HG03520 (cell line): ENCODE measurements around the gene UBE2B.
"Not testable (repeated sequence)": the region's sequence is repeated elsewhere in the genome, so short reads cannot be mapped to it uniquely, and the experiment has no call there.

ENCODE experiments used
- ATAC-seq: cut with Tn5 transposase; IDR thresholded peaks from one replicate; pipeline ENCODE4 v1.9.1; 2021; ENCODE audit warnings: mild to moderate bottlenecking, moderate library complexity; ENCODE audit not compliant: unreplicated experiment

Gene UBE2B

DNA sequence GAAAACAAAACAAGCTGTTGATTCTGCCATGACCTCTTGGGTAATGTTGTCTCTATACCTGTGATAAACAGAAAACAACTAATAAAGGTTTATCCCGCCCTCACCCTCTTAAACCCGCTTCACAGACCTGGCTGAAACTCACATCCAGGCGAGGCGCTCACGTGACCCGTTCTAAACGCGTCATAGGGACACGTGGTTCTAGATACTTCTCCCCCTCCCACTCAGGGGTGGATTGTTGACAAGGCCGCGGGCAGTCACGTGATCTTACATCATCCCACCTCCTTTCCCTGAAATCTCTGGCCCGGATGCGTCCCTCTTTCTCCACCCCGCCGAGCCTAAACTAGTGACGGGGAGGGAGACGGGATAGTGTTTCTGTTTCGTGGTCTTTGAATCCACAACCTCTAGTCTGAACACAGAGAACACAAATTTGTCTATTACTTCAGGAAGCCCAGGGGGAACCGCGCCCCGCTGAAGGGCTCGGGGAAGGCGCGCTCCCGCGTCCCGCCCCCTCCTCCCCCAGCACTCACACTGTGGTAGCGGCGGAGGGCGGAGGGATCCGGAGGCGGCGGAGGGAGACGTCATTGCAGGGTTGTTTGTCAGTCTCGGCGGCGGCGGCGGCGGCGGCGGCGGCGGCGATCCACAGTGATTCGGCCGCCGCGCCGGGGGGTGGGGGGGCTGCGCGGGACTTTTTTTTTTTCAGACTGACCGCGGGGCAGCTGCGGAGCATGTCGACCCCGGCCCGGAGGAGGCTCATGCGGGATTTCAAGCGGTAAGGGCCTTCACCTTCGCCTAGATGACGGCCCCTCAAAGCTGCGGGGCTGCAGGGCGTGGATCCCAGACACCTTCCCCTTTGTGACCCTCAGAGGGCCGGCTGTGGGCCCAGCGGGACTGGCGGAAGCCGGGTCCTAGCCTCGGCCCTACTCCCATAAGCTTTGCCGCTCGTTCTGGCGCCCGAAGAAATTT, at the start of gene UBE2B:
UBE2B (plus strand) TSS at position 699 of the 963 bp plus-strand sequence; CDS start at position 726, 27 bp downstream.
- ATAC-seq: peak; percentile 55

DNA sequence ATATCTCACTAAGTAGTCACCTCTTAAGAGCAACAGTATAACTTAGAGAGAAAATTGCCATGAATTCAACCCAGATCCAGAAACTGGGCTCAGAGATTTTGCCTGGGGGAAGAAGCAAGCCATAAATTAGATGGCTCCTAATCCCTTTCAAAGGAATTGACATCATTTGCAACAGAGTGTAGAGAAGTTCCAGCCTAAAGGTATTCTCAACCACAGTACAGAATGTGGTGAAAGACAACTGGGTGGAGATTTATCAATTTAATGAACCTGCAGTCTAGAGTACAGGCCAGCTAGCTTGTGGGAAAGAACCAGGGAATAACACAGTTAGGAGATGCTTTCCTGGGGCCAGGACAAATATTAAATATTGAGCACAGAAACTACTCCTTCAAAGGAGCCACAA, 44.0 kb upstream of the UBE2B start:
- no peak for ATAC-seq

DNA sequence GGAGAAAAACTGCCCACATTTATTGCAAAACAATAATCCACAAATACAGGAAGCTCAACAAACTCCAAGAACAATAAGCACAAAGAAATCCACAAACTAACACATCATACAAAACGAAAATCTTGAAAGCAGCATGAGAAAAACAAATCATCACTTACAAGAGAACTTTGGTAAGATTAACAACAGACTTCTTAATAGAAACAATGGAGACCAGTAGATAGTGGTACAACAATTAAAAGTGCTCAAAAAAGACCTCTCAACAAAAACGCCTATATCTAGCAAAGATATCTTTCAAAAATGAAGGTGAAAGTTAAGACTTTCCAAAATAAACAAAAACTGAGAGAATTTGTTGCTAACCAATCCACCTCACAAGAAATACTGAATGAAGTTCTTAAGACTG, 42.8 kb upstream of the UBE2B start:
- no peak for ATAC-seq

DNA sequence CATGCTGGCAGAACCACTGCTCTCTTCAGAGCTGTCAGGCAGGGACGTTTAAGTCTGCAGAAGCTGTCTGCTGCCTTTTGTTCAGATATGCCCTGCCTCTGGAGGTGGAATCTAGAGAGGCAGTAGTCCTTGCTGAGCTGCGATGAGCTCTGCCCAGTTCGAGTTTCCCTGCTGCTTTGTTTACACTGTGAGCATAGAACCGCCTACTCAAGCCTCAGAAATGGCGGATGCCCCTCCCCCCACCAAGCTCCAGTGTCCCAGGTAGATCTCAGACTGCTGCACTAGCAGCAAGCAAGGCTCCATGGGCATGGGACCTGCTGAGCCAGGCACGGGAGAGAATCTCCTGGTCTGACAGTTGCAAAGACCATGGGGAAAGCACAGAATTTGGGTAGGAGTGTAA, 34.5 kb upstream of the UBE2B start:
- ATAC-seq: not testable (repeated sequence)

DNA sequence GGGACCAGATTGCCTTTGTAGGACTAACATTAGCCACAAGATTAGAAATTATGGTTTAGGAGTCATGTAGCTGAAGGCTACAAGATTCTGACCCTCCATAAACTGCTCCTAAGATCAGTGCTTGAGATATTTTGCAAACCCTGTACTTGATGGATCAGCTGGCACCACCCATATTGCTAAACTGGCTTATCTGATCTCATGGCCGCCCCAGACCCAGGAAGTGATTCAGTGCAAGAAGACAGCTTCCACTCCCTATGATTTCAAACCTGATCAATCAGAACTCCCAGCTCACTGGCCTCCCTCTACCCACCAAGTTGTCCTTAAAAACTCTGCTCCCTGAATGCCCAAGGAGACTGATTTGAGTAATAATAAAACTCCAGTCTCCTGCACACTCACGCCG, 27.9 kb upstream of the UBE2B start:
- ATAC-seq: not testable (repeated sequence)

DNA sequence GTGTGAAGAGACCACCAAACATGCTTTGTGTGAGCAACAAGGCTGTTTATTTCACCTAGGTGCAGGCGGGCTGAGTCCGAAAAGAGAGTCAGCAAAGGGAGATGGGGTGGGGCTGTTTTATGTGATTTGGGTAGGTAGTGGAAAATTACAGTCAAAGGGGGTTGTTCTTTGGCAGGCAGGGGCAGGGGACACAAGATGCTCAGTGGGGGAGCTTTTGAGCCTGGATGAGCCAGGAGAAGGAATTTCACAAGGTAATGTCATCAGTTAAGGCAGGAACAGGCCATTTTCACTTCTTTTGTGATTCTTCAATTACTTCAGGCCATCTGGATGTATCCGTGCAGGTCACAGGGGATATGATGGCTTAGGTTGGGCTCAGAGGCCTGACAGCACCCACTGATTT, 25.9 kb upstream of the UBE2B start:
- not testable (repeated sequence) for ATAC-seq

DNA sequence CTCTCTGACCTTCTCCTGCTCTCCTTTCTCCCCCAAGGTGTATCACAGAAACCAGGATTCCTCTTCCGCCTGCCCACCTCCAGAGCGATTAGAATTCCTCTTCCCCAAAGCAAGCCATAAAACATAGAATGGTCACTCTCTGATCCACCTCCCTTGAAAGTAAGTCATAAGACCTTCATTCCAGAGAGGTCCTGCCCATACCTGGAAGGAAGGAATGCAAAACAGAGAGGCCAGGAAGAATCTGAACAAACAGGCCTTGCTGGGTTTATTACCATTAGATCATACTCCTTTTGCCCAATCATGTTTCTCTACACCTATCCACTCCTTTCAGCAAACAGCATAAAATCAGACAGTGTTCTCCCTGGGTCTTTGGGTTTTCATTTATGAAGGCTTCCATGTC, 25.4 kb upstream of the UBE2B start:
- no peak for ATAC-seq

DNA sequence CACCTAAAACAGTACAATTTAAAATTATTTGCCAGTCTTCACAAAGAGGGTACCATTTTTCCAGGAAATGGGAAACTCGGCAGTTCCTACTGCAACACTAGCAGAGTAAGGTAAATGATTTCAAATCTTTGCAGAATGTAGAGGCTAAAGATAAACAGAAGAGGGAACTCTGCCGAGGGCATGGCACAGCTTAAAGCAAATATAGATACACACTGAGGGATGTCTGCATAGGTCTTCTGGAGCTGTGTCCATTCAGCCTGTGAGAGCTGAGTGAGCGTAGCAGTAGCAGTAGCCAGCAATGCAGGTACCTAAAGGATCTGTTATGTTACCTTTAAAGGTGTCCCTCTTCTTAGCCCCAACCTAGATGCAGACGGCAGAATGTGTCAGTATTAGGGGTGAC, 21.9 kb upstream of the UBE2B start:
- ATAC-seq: no peak

DNA sequence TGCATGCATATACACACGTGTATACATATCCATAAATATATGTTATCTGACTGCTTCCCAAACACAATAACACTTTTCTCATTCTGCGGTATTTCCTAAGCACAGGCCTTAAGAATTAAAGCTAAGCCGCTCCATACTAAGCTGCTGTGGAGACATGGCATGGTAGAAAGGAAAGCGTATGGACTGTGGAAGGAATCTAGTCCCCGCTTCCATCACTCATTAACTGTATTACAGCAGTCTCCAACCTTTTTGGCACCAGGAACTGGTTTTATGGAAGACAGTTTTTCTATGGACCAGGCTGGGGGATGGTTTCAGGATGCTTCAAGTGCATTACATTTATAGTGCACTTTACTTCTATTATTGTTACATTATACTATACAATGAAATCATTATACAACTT, 15.7 kb upstream of the UBE2B start:
- no peak for ATAC-seq

DNA sequence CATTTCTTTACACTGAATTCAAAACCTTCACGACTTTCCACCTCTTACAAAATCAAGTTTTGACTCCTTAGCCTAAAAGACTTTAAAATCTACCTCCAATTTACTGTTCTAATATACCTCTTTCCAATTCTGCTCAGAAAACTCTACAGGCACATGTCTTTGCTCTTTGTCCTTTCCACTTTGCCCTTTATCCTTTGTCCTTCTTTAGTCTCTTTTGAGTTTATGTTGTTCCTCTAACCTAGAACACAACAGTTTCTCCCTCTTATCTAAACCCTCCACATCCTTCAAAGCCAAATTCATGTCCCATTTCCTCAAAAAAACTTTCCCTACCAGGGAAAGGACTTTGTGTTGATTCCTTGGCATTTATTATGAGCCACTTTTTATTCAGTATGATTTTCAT, 5.8 kb upstream of the UBE2B start:
- no peak for ATAC-seq

DNA sequence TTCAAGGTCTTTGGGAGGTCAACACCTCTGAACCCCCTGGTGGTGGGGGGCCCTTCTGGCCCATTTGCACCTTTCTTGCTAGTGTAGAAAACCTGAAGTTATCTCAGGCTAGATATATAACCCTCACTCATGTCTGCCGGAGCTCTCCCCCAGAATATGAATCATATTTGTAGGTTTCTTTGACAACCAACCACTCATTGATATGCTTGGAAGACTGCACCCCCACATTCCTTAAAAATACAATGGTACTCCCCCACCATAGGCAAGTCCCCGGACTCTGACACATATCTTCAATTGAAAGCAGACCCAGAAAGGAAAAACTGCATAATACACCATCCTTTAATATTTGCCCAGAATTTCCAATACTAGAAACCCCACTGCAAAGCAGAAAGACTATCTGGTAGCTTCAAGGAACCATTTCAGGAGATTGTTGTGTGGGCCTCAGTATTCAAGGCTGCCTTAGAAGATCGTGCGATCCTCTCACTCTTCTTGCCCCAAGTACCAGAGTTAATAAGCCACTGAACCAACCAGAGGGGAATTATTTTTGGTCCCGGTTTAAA, 978 bp upstream of the UBE2B start:
- ATAC-seq: peak; percentile 5

DNA sequence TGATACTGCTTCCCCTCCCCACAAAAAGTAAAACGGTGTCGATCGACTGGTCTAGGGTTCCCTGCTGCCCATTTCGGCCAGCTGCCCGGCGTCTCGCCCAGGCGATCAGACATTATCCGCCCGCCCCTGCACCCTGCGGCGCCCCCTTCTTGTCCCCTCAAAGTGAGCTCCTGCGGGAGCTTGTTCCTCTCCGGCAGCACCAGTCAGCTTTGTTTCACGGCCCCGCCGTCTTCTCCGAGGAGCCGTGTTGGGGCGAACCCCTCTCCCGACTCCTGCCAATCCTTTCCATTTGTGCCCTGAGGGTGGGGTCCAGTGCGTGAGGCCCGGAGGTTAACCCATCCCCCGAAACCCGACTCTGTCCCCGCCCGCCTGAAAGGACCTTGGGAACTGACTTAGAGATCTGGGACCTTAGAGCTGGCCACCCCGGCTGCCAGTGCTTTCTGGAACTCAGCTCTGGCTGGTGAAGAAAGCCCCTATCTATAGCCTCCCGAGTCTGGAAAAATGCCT, 518 bp downstream of the UBE2B start:
- ATAC-seq: no peak

DNA sequence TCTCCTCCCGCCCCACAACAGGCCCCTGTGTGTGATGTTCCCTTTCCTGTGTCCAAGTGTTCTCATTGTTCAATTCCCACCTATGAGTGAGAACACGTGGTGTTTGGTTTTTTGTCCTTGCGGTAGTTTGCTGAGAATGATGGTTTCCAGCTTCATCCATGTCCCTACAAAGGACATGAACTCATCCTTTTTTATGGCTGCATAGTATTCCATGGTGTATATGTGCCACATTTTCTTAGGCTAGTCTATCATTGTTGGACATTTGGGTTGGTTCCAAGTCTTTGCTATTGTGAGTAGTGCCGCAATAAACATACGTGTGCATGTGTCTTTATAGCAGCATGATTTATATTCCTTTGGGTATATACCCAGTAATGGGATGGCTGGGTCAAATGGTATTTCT, 2.3 kb downstream of the UBE2B start:
- not testable (repeated sequence) for ATAC-seq

DNA sequence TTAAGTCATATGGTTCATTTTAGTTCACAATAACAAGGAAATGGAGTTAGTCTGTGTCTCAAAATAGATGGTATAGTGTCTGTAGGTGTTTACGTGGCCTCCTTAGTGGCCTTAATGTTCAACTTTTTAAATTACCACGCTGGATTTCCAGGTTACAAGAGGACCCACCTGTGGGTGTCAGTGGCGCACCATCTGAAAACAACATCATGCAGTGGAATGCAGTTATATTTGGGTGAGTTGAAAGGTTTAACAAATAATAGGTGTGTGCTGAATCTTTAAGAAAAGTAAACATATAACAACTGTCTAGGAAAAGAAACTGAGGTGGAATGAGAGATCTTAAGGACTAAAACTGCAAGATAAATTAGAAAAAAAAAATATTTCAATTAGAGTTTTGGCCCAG, 2.9 kb downstream of the UBE2B start:
- no peak for ATAC-seq

DNA sequence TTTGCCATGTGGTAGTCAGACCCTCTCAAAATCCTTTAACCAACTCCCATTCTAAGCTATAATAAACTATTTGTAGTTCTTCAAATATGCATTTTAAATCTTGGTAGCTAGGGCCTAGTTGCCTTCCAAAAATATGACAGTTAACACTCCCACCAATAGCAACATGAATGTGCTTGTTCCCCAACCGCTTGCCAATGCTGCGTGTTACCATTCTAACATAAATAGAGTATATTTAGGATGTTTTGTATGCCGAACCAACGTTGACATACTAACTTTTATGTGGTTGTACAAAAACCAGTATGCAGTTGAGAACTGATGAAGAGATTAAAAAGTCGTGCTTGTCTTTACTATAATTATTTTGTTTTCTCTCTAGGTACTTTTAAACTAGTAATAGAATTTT, 9.0 kb downstream of the UBE2B start:
- no peak for ATAC-seq

DNA sequence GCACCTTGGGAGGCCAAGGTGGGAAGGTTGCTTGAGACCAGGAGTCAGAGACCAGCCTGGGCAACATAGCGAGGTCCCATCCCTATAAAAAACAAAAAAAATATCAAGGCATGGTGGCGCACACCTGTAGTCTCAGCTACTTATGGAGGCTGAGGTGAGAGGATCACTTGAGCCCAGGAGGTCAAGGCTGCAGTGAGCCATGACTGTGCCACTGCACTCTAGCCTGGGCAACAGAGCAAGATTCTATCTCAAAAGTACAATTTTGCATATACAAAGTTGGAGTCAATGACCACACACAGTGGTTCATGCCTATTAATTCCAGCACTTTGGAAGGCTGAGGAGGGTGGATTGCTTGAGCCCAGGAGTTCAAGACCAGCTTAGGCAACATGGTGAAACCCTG, 10.8 kb downstream of the UBE2B start:
- ATAC-seq: not testable (repeated sequence)

DNA sequence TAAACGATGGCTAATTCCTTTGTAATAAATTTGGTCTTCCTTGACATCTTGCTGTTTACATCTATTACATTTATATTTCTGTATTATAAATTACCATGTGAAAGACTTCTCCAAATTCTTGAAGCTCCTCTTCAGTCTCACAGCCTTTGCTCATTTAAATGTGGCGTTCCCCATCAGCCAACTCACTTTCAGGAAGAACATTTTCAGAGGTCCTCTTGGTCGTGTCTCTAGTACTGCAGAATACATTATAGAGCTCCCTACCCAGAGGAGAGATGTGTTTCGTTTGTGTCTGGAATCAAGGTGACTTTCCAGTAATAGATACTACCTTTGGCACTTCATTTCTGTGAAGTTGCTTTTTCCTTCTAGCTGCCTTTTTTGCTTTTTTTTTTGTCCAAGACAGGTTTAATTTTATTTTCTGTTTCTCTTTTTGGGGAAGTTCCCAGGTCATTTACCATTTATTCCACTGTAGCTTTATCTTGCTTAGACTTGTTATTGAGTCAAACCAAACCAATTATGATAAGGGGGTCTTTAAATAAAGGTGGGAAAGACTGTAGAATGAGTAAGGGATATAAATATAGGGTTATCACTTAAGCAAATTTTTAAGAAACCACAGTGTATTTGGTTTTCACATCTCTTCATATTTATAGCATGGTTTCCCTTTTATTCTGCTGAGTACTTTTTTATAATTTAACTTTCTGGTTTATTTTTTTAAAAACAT, 12.8 kb downstream of the UBE2B start:
- ATAC-seq: no peak

DNA sequence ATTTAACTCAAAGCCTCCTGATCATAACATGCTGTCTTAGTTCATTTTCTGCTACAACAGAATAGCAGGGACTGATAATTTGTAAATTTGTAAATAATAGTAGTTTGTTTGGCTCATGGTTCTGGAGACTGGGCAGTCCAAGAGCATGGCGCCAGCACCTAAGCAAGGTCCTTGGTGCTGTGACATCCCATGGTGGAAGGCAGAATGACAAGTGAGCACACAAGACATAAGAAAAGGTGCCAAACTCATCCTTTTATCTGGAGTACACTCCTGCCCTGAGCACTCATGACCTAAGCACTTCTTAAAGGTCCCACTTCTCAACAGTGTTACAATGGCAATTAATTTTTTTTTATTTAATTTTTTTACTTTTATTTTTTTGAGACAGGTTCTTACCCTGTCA, 16.1 kb downstream of the UBE2B start:
- no peak for ATAC-seq

DNA sequence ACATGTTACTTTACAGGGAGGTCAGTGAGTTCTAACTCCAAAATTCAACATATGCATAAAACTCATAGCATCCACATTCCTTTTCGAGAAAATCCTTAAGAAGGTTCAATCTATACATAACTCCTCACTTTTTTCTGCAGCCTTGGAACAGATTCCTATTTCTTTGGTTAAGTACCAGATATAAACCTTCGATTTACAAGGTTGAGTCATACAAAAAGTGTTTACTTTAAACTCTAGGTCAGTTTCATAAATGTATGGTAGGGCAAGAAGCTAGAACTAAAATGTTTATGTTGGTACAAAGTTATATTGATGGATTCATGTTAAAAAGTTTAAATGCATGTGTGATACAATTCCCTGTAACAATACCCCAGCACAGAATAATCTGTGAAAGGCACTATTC, 20.9 kb downstream of the UBE2B start:
- ATAC-seq: no peak

DNA sequence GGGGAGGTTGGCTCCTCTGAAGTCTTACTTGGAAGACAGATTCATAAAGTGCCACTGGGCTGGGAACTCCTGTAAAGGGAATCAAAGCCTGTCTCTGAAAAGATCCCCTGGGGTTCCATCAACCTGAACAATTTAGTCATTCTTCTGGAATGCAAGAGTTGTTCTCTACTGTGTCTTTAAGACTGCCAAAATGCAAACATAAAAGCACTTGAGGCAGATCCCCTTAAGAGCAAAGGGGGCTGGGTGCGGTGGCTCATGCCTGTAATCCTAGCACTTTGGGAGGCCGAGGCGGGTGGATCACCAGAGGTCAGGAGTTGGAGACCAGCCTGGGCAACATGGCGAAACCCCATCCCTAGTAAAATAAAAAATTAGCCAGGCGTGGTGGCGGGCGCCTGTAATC, 23.6 kb downstream of the UBE2B start:
- no peak for ATAC-seq

DNA sequence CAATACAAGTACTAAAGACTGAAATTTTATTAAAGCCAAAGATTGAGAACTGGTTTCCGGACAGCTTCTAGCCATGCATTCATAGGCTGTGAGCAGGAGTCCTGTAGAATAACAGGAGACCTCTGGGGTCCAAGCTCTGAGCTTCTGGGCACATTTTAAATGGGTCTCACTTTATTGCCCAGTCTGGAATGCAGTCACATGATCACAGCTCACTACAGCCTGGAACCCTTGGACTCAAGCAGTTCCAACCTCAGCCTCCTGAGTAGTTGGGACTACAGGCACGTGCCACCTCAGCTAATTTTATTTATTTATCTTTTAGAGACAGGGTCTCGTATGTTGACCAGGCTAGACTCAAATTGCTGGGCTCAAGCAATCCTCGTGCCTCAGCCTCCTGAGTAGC, 24.9 kb downstream of the UBE2B start:
- ATAC-seq: no peak

DNA sequence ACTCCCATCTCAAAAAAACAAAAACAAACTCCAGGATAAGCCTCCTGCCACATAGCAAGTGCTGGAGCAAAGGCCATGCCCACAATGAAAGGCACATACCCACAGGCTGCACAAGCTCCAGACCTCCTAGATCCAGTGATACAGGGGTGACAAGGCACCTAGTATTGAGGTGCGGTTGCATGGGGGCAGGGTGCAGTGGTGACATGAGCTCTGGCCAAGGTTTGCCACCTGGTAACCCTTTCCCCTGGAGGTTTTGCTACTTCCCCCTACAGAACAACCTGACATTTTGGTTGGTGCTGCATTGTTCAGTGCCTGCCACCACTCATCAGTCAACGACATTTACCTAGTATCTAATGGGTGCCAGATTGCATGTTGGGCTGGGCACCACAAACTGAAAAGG, 25.8 kb downstream of the UBE2B start:
- no peak for ATAC-seq
